NT2/D1 (cell line): ENCODE data around the gene HSF4.

Source experiments
- DNase-seq: peaks from one replicate; pipeline ENCODE4 v3.0.0-alpha.2; 2011; ENCODE audit warnings: low read depth, low spot score
- H3K27me3 ChIP-seq: 2 replicates; pipeline ENCODE4 v1.6.0; 2011; ENCODE audit warnings: mild to moderate bottlenecking; ENCODE audit not compliant: insufficient read length, insufficient read depth
- H3K36me3 ChIP-seq: 2 replicates; pipeline ENCODE4 v1.6.1; 2011; ENCODE audit warnings: mild to moderate bottlenecking, low read length, mixed read lengths; ENCODE audit not compliant: insufficient read depth, insufficient read length
- H3K4me1 ChIP-seq: 2 replicates; pipeline ENCODE4 v1.5.1; 2011; ENCODE audit not compliant: insufficient read depth, insufficient read length
- H3K4me3 ChIP-seq: 2 replicates; pipeline ENCODE4 v1.5.1; 2011; ENCODE audit warnings: low read depth; ENCODE audit not compliant: insufficient read length
- H3K9ac ChIP-seq: 2 replicates; pipeline ENCODE4 v1.6.0; 2011; ENCODE audit warnings: low read depth; ENCODE audit not compliant: insufficient read length
- H3K9me3 ChIP-seq: 2 replicates; pipeline ENCODE4 v1.5.1; 2011; ENCODE audit warnings: mild to moderate bottlenecking, low read length; ENCODE audit not compliant: insufficient read depth
- SUZ12 ChIP-seq: IDR thresholded peaks from 2 replicates; pipeline ENCODE4 v1.6.1; 2011; ENCODE audit not compliant: insufficient read length, insufficient read depth; ENCODE audit errors: extremely low read depth
- YY1 ChIP-seq: IDR thresholded peaks from 2 replicates; pipeline ENCODE4 v1.6.1; 2011; ENCODE audit not compliant: insufficient read length, insufficient read depth
- ZNF274 ChIP-seq: IDR thresholded peaks from 2 replicates; pipeline ENCODE4 v1.6.1; 2011; ENCODE audit warnings: mild to moderate bottlenecking, low read depth, low read length

HSF4 gene

GRCh38 chr16:67146523-67147357, 17.8 kb upstream of the HSF4 start:
- Histone ChIP-seq H3K4me1 (peaks cover 9% of the 10 kb centered on the region), H3K9ac (no peak overlapping the region), H3K36me3 (peaks cover 81% of the 10 kb centered on the region), H3K27me3 (peaks cover 2% of the 10 kb centered on the region), H3K9me3 (no peaks in the 10 kb centered on the region; the same call in 1 of the 2 replicates), H3K4me3 (no peak overlapping the region)
- DNase-seq: no peak
- TF ChIP-seq ZNF274: no peak

- Histone ChIP-seq H3K9ac (no peak overlapping the region), H3K27me3 (peaks cover 6% of the 10 kb centered on the region), H3K9me3 (no peaks in the 10 kb centered on the region; the same call in 1 of the 2 replicates), H3K36me3 (peaks cover 73% of the 10 kb centered on the region), H3K4me1 (peaks cover 12% of the 10 kb centered on the region), H3K4me3 (no peak overlapping the region)
- TF ChIP-seq ZNF274: no peak
- no peak for TF ChIP-seq YY1
- TF ChIP-seq SUZ12: no peak
- no peak for DNase-seq
Measured at GRCh38 chr16:67147437-67148140, 17.0 kb upstream of the HSF4 start.

GRCh38 chr16:67148221-67148620, 16.3 kb upstream of the HSF4 start:
- Histone ChIP-seq H3K4me1 (peaks cover 12% of the 10 kb centered on the region), H3K4me3 (no peak overlapping the region), H3K9ac (no peak overlapping the region), H3K27me3 (peaks cover 12% of the 10 kb centered on the region), H3K36me3 (peaks cover 66% of the 10 kb centered on the region), H3K9me3 (no peaks in the 10 kb centered on the region; the same call in 1 of the 2 replicates)
- no peak for DNase-seq
- TF ChIP-seq ZNF274 (no peak), YY1 (no peak), SUZ12 (no peak)

GRCh38 chr16:67148656-67149275, 15.8 kb upstream of the HSF4 start:
- TF ChIP-seq SUZ12 (no peak), YY1 (no peak), ZNF274 (no peak)
- Histone ChIP-seq H3K27me3 (peaks cover 16% of the 10 kb centered on the region), H3K9ac (no peak overlapping the region), H3K4me3 (no peak overlapping the region), H3K9me3 (no peaks in the 10 kb centered on the region; the same call in 1 of the 2 replicates), H3K4me1 (peaks cover 12% of the 10 kb centered on the region), H3K36me3 (peaks cover 62% of the 10 kb centered on the region)
- no peak for DNase-seq

GRCh38 chr16:67149276-67150046, 15.1 kb upstream of the HSF4 start:
- TF ChIP-seq ZNF274 (no peak), SUZ12 (no peak), YY1 (no peak)
- Histone ChIP-seq H3K9ac (peak overlapping the region; percentile 29), H3K36me3 (peaks cover 56% of the 10 kb centered on the region), H3K4me3 (peak overlapping the region; percentile 75), H3K27me3 (peaks cover 23% of the 10 kb centered on the region), H3K9me3 (no peaks in the 10 kb centered on the region; the same call in 1 of the 2 replicates), H3K4me1 (peaks cover 12% of the 10 kb centered on the region)
- DNase-seq: no peak

- peak overlapping the region; percentile 96 for H3K9ac ChIP-seq
- peaks cover 31% of the 10 kb centered on the region for H3K27me3 ChIP-seq
- H3K9me3 ChIP-seq: no peaks in the 10 kb centered on the region; the same call in 1 of the 2 replicates
- DNase-seq: no peak
- H3K4me1 ChIP-seq: peaks cover 12% of the 10 kb centered on the region
- peak overlapping the region; percentile 75 for H3K4me3 ChIP-seq
- TF ChIP-seq SUZ12 (no peak), YY1 (no peak), ZNF274 (no peak)
- H3K36me3 ChIP-seq: peaks cover 48% of the 10 kb centered on the region
Measured at GRCh38 chr16:67150047-67150832, 14.3 kb upstream of the HSF4 start.
